ENCODE data around the gene ZFYVE28.

- TF ChIP-seq CTCF (IDR thresholded peaks at IDR 0.05): no peak
- TF ChIP-seq POLR2A (IDR thresholded peaks at IDR 0.05): no peak
Measured at GRCh38 chr4:2296631-2297601, 121.5 kb downstream of the ZFYVE28 start.
